GM23338 (cell line): Measurements from ENCODE around the gene CBX8. TPM values are rescaled to one million over a fixed set of nuclear protein-coding genes. Genes with fewer than 3 reads are reported as not detected.

ENCODE experiments used
- ATAC-seq: fragments of 200-7000 bp; cut with Tn5 transposase; 3 replicates; pipeline ENCODE4 v1.9.1; 2020
- DNase-seq: peaks from one replicate; pipeline ENCODE4 v3.0.0-alpha.2; 2015; ENCODE audit warnings: low spot score
- H2AFZ ChIP-seq: fragments of 200-600 bp; sonication (generic); 2 replicates; pipeline ENCODE4 v1.8.0; 2016; ENCODE audit warnings: antibody characterized with exemption, mild to moderate bottlenecking, moderate library complexity
- H3F3A ChIP-seq: fragments of 200-600 bp; sonication (generic); replicated peaks from 2 replicates; pipeline ENCODE4 v1.8.0; 2017; ENCODE audit warnings: antibody characterized with exemption, mixed run types, low read depth
- H3K27ac ChIP-seq: fragments of 200-600 bp; sonication (generic); 2 replicates; pipeline ENCODE4 v1.6.1; 2016; ENCODE audit warnings: low read depth
- H3K27me3 ChIP-seq: fragments of 200-600 bp; sonication (generic); 2 replicates; pipeline ENCODE4 v1.8.0; 2016; ENCODE audit warnings: mild to moderate bottlenecking, mixed run types, moderate library complexity; ENCODE audit not compliant: insufficient read depth
- H3K36me3 ChIP-seq: fragments of 200-600 bp; sonication (generic); 2 replicates; pipeline ENCODE4 v1.8.0; 2016; ENCODE audit warnings: mild to moderate bottlenecking; ENCODE audit not compliant: insufficient read depth
- H3K4me1 ChIP-seq: fragments of 200-600 bp; sonication (generic); 2 replicates; pipeline ENCODE4 v1.8.0; 2016; ENCODE audit warnings: mild to moderate bottlenecking, moderate library complexity; ENCODE audit not compliant: insufficient read depth
- H3K4me2 ChIP-seq: fragments of 200-600 bp; sonication (generic); 2 replicates; pipeline ENCODE4 v1.7.1; 2017; ENCODE audit warnings: mixed run types
- H3K4me3 ChIP-seq: fragments of 200-600 bp; sonication (generic); 2 replicates; pipeline ENCODE4 v1.6.1; 2016; ENCODE audit warnings: mixed run types
- H3K79me2 ChIP-seq: fragments of 200-600 bp; sonication (generic); replicated peaks from 2 replicates; pipeline ENCODE4 v1.8.0; 2017; ENCODE audit warnings: mild to moderate bottlenecking; ENCODE audit not compliant: insufficient read depth
- H3K9me2 ChIP-seq: fragments of 200-600 bp; sonication (generic); 2 replicates; pipeline ENCODE4 v1.8.0; 2017; ENCODE audit not compliant: insufficient read depth
- H4K20me1 ChIP-seq: fragments of 200-600 bp; sonication (generic); replicated peaks from 2 replicates; pipeline ENCODE4 v1.8.0; 2017; ENCODE audit warnings: mild to moderate bottlenecking; ENCODE audit not compliant: insufficient read depth
- H3K27ac Mint-ChIP-seq: 2 replicates; pipeline ENCODE4 v1.8.0; 2020; ENCODE audit warnings: inconsistent platforms, mild to moderate bottlenecking, moderate library complexity, mixed read lengths
- H3K27me3 Mint-ChIP-seq: 3 replicates; pipeline ENCODE4 v1.8.0; 2022; ENCODE audit warnings: low read depth, mild to moderate bottlenecking, moderate library complexity, mixed read lengths, inconsistent platforms; ENCODE audit not compliant: insufficient read depth, poor library complexity
- H3K36me3 Mint-ChIP-seq: 3 replicates; pipeline ENCODE4 v1.8.0; 2021; ENCODE audit warnings: low read depth, mild to moderate bottlenecking, inconsistent platforms, moderate library complexity, mixed read lengths
- H3K4me1 Mint-ChIP-seq: 3 replicates; pipeline ENCODE4 v1.8.0; 2020; ENCODE audit warnings: mild to moderate bottlenecking, inconsistent platforms, mixed read lengths
- H3K4me3 Mint-ChIP-seq: 3 replicates; pipeline ENCODE4 v1.8.0; 2021; ENCODE audit warnings: moderate library complexity, mild to moderate bottlenecking, inconsistent platforms, mixed read lengths
- H3K9me3 Mint-ChIP-seq: 3 replicates; pipeline ENCODE4 v1.8.0; 2020; ENCODE audit warnings: moderate library complexity, mild to moderate bottlenecking, inconsistent platforms, mixed read lengths
- CTCF ChIP-seq, 2 experiments: fragments of 200-600 bp in 1 of 2; sonication (generic) in 1 of 2; conservative IDR thresholded peaks; 2 replicates each; pipeline versions ENCODE4 v1.5.1 to v1.6.1; 2016 to 2017; ENCODE audit warnings: antibody characterized with exemption in 2 of 2, low read depth in 2 of 2, mild to moderate bottlenecking in 2 of 2, moderate library complexity in 1 of 2
- EZH2 ChIP-seq: fragments of 200-600 bp; sonication (generic); IDR thresholded peaks from one replicate; pipeline ENCODE4 v1.8.0; 2017; ENCODE audit warnings: antibody characterized with exemption, mild to moderate bottlenecking, low read depth; ENCODE audit not compliant: unreplicated experiment
- POLR2AphosphoS5 ChIP-seq: IDR thresholded peaks from 2 replicates; pipeline ENCODE4 v1.6.1; 2016; ENCODE audit warnings: antibody characterized with exemption, low read depth
- REST ChIP-seq: IDR thresholded peaks from one replicate; pipeline ENCODE4 v1.6.1; 2018; ENCODE audit warnings: antibody characterized with exemption; ENCODE audit not compliant: unreplicated experiment
- polyA plus RNA-seq: library from polyadenylated mRNA; unstranded; fragments of >200 nt; fragmentation: Nextera tagmentation; extraction: Ambion mirVana; gene quantifications from 2 replicates; pipeline ENCODE4 v1.2.1, GENCODE V29; 2016
- total RNA-seq: library from RNA; depleted of rRNA; stranded (reverse); fragments of >200 nt; shearing (Covaris generic); gene quantifications from 2 replicates; pipeline ENCODE4 v1.2.3, GENCODE V29; 2014

CBX8 gene
- total and polyA plus RNA-seq, 2 experiments from 2014 or later, result 1.0 to 1.3 TPM

- no peak for DNase-seq
- H3K27ac ChIP-seq, result no peak overlapping the region
- 0 out of 2 replicates have a peak overlapping the region, but pooled peaks have one; percentile 12 for H3K4me2 ChIP-seq
- no peaks in the 10 kb centered on the region for H3K9me2 ChIP-seq
- H3K36me3 Mint-ChIP-seq, result peaks cover 37% of the 10 kb centered on the region
- no peak overlapping the region for H3K4me3 Mint-ChIP-seq
- no peaks in the 10 kb centered on the region for H3K9me3 Mint-ChIP-seq
- H3F3A ChIP-seq, result peaks cover 34% of the 10 kb centered on the region
- no peak overlapping the region for H2AFZ ChIP-seq
- peaks cover 81% of the 10 kb centered on the region for H3K27me3 Mint-ChIP-seq
- H3K27ac Mint-ChIP-seq, result no peak overlapping the region
- H3K4me1 ChIP-seq, result peaks cover 31% of the 10 kb centered on the region
- H3K4me3 ChIP-seq, result no peak overlapping the region
- no peaks in the 10 kb centered on the region; the same call in 1 of the 2 replicates for H3K36me3 ChIP-seq
- H4K20me1 ChIP-seq, result peaks cover 27% of the 10 kb centered on the region
- TF ChIP-seq POLR2AphosphoS5 (peak; percentile 51), REST (no peak)
- no peaks in the 10 kb centered on the region for H3K79me2 ChIP-seq
- H3K27me3 ChIP-seq, result peaks cover 54% of the 10 kb centered on the region
- H3K4me1 Mint-ChIP-seq, result peaks cover 48% of the 10 kb centered on the region
- no peak for ATAC-seq
These were observed 9.8 kb downstream of the CBX8 start for GRCh38 chr17:79786930-79787643.

- ATAC-seq (peak; percentile 4; the same call in 2 of the 3 replicates), DNase-seq (peak; percentile 43)
- Histone ChIP-seq H3K79me2 (0 out of 2 replicates have a peak, but pooled peaks cover 4% of the 10 kb centered on the region), H4K20me1 (peaks cover 36% of the 10 kb centered on the region), H3K4me2 (0 out of 2 replicates have a peak overlapping the region, but pooled peaks have one; percentile 12), H3K27me3 (peaks cover 44% of the 10 kb centered on the region), H3F3A (peaks cover 34% of the 10 kb centered on the region), H3K4me3 (no peak overlapping the region), H3K36me3 (no peaks in the 10 kb centered on the region; the same call in 1 of the 2 replicates), H3K9me2 (no peaks in the 10 kb centered on the region), H3K27ac (no peak overlapping the region), H2AFZ (no peak overlapping the region), H3K4me1 (peaks cover 26% of the 10 kb centered on the region)
- peaks cover 74% of the 10 kb centered on the region for H3K27me3 Mint-ChIP-seq
- no peak overlapping the region for H3K27ac Mint-ChIP-seq
- H3K9me3 Mint-ChIP-seq, result no peaks in the 10 kb centered on the region
- H3K4me1 Mint-ChIP-seq, result peaks cover 50% of the 10 kb centered on the region
- H3K36me3 Mint-ChIP-seq, result peaks cover 45% of the 10 kb centered on the region
- H3K4me3 Mint-ChIP-seq, result no peak overlapping the region; the same call in 2 of the 3 replicates
- TF ChIP-seq CTCF (conservative IDR thresholded peaks at IDR 0.05; ENCODE audit: low read depth in 2 of 2) (no peak), EZH2 (no peak), REST (no peak)
These were observed 10.7 kb downstream of the CBX8 start for GRCh38 chr17:79785900-79786810.
